IPS-15b (cell line): Measurements from ENCODE around the gene VAV2.
A peak's percentile ranks its signal among the peaks of the same experiment; 100 is the strongest.

Source experiments
- H3K27me3 ChIP-seq: one replicate; pipeline ENCODE4 v1.6.1; 2013; ENCODE audit warnings: low read length; ENCODE audit not compliant: control insufficient read depth, insufficient read depth
- H3K36me3 ChIP-seq: one replicate; pipeline ENCODE4 v1.6.1; 2013; ENCODE audit warnings: low read length; ENCODE audit not compliant: control insufficient read depth, insufficient read depth
- H3K4me1 ChIP-seq: one replicate; pipeline ENCODE4 v1.6.1; 2013; ENCODE audit warnings: mild to moderate bottlenecking, low read length; ENCODE audit not compliant: control insufficient read depth, insufficient read depth
- H3K4me3 ChIP-seq: one replicate; pipeline ENCODE4 v1.5.1; 2013; ENCODE audit warnings: low read depth, low read length
- H3K9ac ChIP-seq: one replicate; pipeline ENCODE4 v1.6.1; 2013; ENCODE audit warnings: low read depth, mild to moderate bottlenecking, low read length
- H3K9me3 ChIP-seq: one replicate; pipeline ENCODE4 v1.6.1; 2013; ENCODE audit warnings: mild to moderate bottlenecking, low read length; ENCODE audit not compliant: control insufficient read depth, insufficient read depth

Gene VAV2

GRCh38 chr9:133991964-133992779 is at the start of gene VAV2:
Gene VAV2 (minus strand): TSS chr9:133992324. CDS start chr9:133992278, 46 bp downstream.
- Histone ChIP-seq H3K27me3 (no peaks in the 10 kb centered on the region), H3K4me1 (peaks cover 2% of the 10 kb centered on the region), H3K9me3 (no peaks in the 10 kb centered on the region), H3K4me3 (peak within 1 kb of the TSS; percentile 76), H3K36me3 (no peaks in the 10 kb centered on the region), H3K9ac (peak within 1 kb of the TSS; percentile 16)

GRCh38 chr9:134041649-134041962 is 49.5 kb upstream of the VAV2 start:
- no peaks in the 10 kb centered on the region for H3K27me3 ChIP-seq
- no peaks in the 10 kb centered on the region for H3K4me1 ChIP-seq
- peaks cover 57% of the 10 kb centered on the region for H3K36me3 ChIP-seq
- no peak overlapping the region for H3K9ac ChIP-seq
- no peak overlapping the region for H3K4me3 ChIP-seq
- no peaks in the 10 kb centered on the region for H3K9me3 ChIP-seq

GRCh38 chr9:134040781-134041648 is 48.9 kb upstream of the VAV2 start:
- H3K36me3 ChIP-seq, result peaks cover 58% of the 10 kb centered on the region
- H3K4me1 ChIP-seq, result no peaks in the 10 kb centered on the region
- H3K27me3 ChIP-seq, result no peaks in the 10 kb centered on the region
- no peaks in the 10 kb centered on the region for H3K9me3 ChIP-seq
- H3K4me3 ChIP-seq, result no peak overlapping the region
- no peak overlapping the region for H3K9ac ChIP-seq

- Histone ChIP-seq H3K9ac (no peak overlapping the region), H3K9me3 (no peaks in the 10 kb centered on the region), H3K36me3 (peaks cover 59% of the 10 kb centered on the region), H3K27me3 (no peaks in the 10 kb centered on the region), H3K4me1 (no peaks in the 10 kb centered on the region), H3K4me3 (no peak overlapping the region)
These were observed 48.0 kb upstream of the VAV2 start for GRCh38 chr9:134040176-134040565.

- Histone ChIP-seq H3K36me3 (peaks cover 59% of the 10 kb centered on the region), H3K4me1 (no peaks in the 10 kb centered on the region), H3K9ac (no peak overlapping the region), H3K4me3 (no peak overlapping the region), H3K9me3 (no peaks in the 10 kb centered on the region), H3K27me3 (no peaks in the 10 kb centered on the region)
These were observed 47.5 kb upstream of the VAV2 start for GRCh38 chr9:134039386-134040175.

GRCh38 chr9:134037641-134038040 is 45.5 kb upstream of the VAV2 start:
- H3K27me3 ChIP-seq, result no peaks in the 10 kb centered on the region
- H3K9me3 ChIP-seq, result no peaks in the 10 kb centered on the region
- no peaks in the 10 kb centered on the region for H3K4me1 ChIP-seq
- H3K9ac ChIP-seq, result no peak overlapping the region
- H3K36me3 ChIP-seq, result peaks cover 70% of the 10 kb centered on the region
- no peak overlapping the region for H3K4me3 ChIP-seq

- Histone ChIP-seq H3K9me3 (no peaks in the 10 kb centered on the region), H3K9ac (no peak overlapping the region), H3K4me3 (no peak overlapping the region), H3K4me1 (no peaks in the 10 kb centered on the region), H3K36me3 (peaks cover 62% of the 10 kb centered on the region), H3K27me3 (no peaks in the 10 kb centered on the region)
These were observed 44.0 kb upstream of the VAV2 start for GRCh38 chr9:134036130-134036529.

GRCh38 chr9:134035041-134036039 is 43.2 kb upstream of the VAV2 start:
- H3K9me3 ChIP-seq, result no peaks in the 10 kb centered on the region
- peaks cover 63% of the 10 kb centered on the region for H3K36me3 ChIP-seq

GRCh38 chr9:134034215-134035040 is 42.3 kb upstream of the VAV2 start:
- no peaks in the 10 kb centered on the region for H3K9me3 ChIP-seq
- no peaks in the 10 kb centered on the region for H3K4me1 ChIP-seq
- peaks cover 55% of the 10 kb centered on the region for H3K36me3 ChIP-seq
- H3K4me3 ChIP-seq, result no peak overlapping the region
- H3K9ac ChIP-seq, result no peak overlapping the region
- H3K27me3 ChIP-seq, result no peaks in the 10 kb centered on the region

More at GRCh38 chr9:134035041-134036039, 43.2 kb upstream of the VAV2 start:
- no peaks in the 10 kb centered on the region for H3K4me1 ChIP-seq
- H3K27me3 ChIP-seq, result no peaks in the 10 kb centered on the region
- H3K4me3 ChIP-seq, result no peak overlapping the region
- H3K9ac ChIP-seq, result no peak overlapping the region

- no peaks in the 10 kb centered on the region for H3K27me3 ChIP-seq
- H3K4me3 ChIP-seq, result no peak overlapping the region
- no peaks in the 10 kb centered on the region for H3K9me3 ChIP-seq
- H3K9ac ChIP-seq, result no peak overlapping the region
- H3K36me3 ChIP-seq, result peaks cover 52% of the 10 kb centered on the region
- H3K4me1 ChIP-seq, result no peaks in the 10 kb centered on the region
These were observed 41.5 kb upstream of the VAV2 start for GRCh38 chr9:134033516-134034214.
